ENCODE data around the gene EMILIN2. TPM values are rescaled to one million over a fixed set of nuclear protein-coding genes. Genes with fewer than 3 reads are reported as not detected.

The EMILIN2 gene
- total RNA-seq, 4 donors from 2014 or later = 4.3 to 11.3 (median 7.1) TPM

DNA sequence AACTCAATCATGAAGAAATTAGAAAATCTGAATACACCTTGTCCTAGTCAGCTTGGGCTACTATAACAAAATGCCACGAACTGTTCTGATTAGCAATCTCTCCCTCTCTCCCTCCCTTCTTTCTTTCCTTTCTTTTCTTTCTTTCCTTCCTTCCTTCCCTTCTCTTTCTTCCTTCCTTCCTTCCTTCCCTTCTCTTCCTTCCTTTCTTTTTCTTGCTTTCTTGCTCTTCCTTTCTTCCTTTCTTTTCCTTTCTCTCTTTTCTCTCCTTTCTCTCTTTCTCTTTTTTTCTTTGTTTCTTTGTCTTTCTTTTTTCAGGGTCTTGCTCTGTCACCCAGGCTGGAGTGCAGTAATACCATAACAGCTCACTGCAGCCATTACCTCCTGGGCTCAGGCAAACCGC, 23.6 kb upstream of the EMILIN2 start:
- no peaks in the 10 kb centered on the region for H3K36me3 ChIP-seq
- H3K27ac ChIP-seq = no peak overlapping the region
- H3K27me3 ChIP-seq = no peaks in the 10 kb centered on the region
- H3K4me1 ChIP-seq = no peaks in the 10 kb centered on the region
- TF ChIP-seq POLR2A (IDR thresholded peaks at IDR 0.05) (no peak), EP300 (IDR thresholded peaks at IDR 0.05) (no peak), POLR2AphosphoS5 (IDR thresholded peaks at IDR 0.05) (no peak), CTCF (IDR thresholded peaks at IDR 0.05) (no peak)
- no peaks in the 10 kb centered on the region for H3K9me3 ChIP-seq
- 0% methylated on average over 2 of the region's 2 CpGs for WGBS
- no peak for DNase-seq (ENCODE audit: low spot score in 2 of 2)
- H3K4me3 ChIP-seq = no peak overlapping the region

- 98% methylated on average over 2 of the region's 2 CpGs for WGBS
Measured at GRCh38 chr18:2823966-2824365, 22.8 kb upstream of the EMILIN2 start.

GRCh38 chr18:2824865-2825264, 21.9 kb upstream of the EMILIN2 start:
- Histone ChIP-seq H3K4me3 (no peak overlapping the region), H3K27ac (no peak overlapping the region), H3K27me3 (no peaks in the 10 kb centered on the region), H3K36me3 (no peaks in the 10 kb centered on the region), H3K4me1 (no peaks in the 10 kb centered on the region), H3K9me3 (no peaks in the 10 kb centered on the region)
- DNase-seq (ENCODE audit: low spot score in 2 of 2) = no peak
- TF ChIP-seq POLR2A (IDR thresholded peaks at IDR 0.05) = no peak
- TF ChIP-seq EP300 (IDR thresholded peaks at IDR 0.05) = no peak
- TF ChIP-seq POLR2AphosphoS5 (IDR thresholded peaks at IDR 0.05) = no peak
- TF ChIP-seq CTCF (IDR thresholded peaks at IDR 0.05) = no peak
- 69% methylated on average over 5 of the region's 5 CpGs for WGBS

More at GRCh38 chr18:2823966-2824365, 22.8 kb upstream of the EMILIN2 start:
- Histone ChIP-seq H3K4me3 (no peak overlapping the region), H3K4me1 (no peaks in the 10 kb centered on the region), H3K36me3 (no peaks in the 10 kb centered on the region), H3K9me3 (no peaks in the 10 kb centered on the region), H3K27me3 (no peaks in the 10 kb centered on the region), H3K27ac (no peak overlapping the region)
- no peak for TF ChIP-seq EP300 (IDR thresholded peaks at IDR 0.05)
- no peak for TF ChIP-seq CTCF (IDR thresholded peaks at IDR 0.05)
- no peak for TF ChIP-seq POLR2A (IDR thresholded peaks at IDR 0.05)
- TF ChIP-seq POLR2AphosphoS5 (IDR thresholded peaks at IDR 0.05) = no peak
- no peak for DNase-seq (ENCODE audit: low spot score in 2 of 2)

GRCh38 chr18:2825613-2826175, 21.1 kb upstream of the EMILIN2 start:
- Histone ChIP-seq H3K4me3 (no peak overlapping the region), H3K9me3 (no peaks in the 10 kb centered on the region), H3K36me3 (no peaks in the 10 kb centered on the region), H3K27ac (no peak overlapping the region), H3K27me3 (no peaks in the 10 kb centered on the region), H3K4me1 (no peaks in the 10 kb centered on the region)
- 74% methylated on average over 3 of the region's 3 CpGs for WGBS
- DNase-seq (ENCODE audit: low spot score in 2 of 2) = no peak
- no peak for TF ChIP-seq CTCF (IDR thresholded peaks at IDR 0.05)
- no peak for TF ChIP-seq POLR2A (IDR thresholded peaks at IDR 0.05)
- no peak for TF ChIP-seq POLR2AphosphoS5 (IDR thresholded peaks at IDR 0.05)
- no peak for TF ChIP-seq EP300 (IDR thresholded peaks at IDR 0.05)

- DNase-seq (ENCODE audit: low spot score in 2 of 2) = peak in 1 of 2 donors; percentile 73
- peak overlapping the region; percentile 29 for H3K27ac ChIP-seq
- no peaks in the 10 kb centered on the region for H3K27me3 ChIP-seq
- no peaks in the 10 kb centered on the region for H3K4me1 ChIP-seq
- no peak overlapping the region for H3K4me3 ChIP-seq
- TF ChIP-seq CTCF (IDR thresholded peaks at IDR 0.05) (no peak), POLR2A (IDR thresholded peaks at IDR 0.05) (no peak), POLR2AphosphoS5 (IDR thresholded peaks at IDR 0.05) (peak in 1 of 3 donors; percentile 15), EP300 (IDR thresholded peaks at IDR 0.05) (no peak)
- 60% methylated on average over 10 of the region's 10 CpGs for WGBS
- H3K9me3 ChIP-seq = no peaks in the 10 kb centered on the region
- H3K36me3 ChIP-seq = no peaks in the 10 kb centered on the region
Measured at GRCh38 chr18:2826581-2826980, 20.2 kb upstream of the EMILIN2 start.
